HG02763 (cell line): Measurements from ENCODE around the gene MLLT3.
"Not testable (repeated sequence)": the region's sequence is repeated elsewhere in the genome, so short reads cannot be mapped to it uniquely, and the experiment has no call there.

Source experiments
- ATAC-seq: cut with Tn5 transposase; IDR thresholded peaks from one replicate; pipeline ENCODE4 v1.9.1; 2021; ENCODE audit warnings: mild to moderate bottlenecking, moderate library complexity; ENCODE audit not compliant: unreplicated experiment

Gene MLLT3

DNA sequence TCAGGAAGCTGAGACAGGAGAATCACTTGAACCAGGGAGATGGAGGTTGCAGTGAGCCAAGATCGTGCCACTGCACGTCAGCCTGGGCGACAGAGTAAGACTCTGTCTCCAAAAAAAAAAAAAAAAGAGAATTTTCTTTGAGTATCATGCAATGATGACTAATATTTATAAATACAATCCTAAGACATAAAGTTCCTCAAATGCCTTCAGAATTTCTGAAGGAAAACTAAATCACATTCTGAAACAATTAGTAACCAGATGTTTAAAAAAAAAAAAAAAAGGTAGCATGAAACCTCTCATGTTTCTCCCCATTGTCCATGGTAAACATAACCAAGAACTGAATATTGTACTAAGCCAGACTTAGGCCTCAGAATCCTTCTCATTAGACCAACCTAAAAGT is 23.1 kb downstream of the MLLT3 start:
- no peak for ATAC-seq

DNA sequence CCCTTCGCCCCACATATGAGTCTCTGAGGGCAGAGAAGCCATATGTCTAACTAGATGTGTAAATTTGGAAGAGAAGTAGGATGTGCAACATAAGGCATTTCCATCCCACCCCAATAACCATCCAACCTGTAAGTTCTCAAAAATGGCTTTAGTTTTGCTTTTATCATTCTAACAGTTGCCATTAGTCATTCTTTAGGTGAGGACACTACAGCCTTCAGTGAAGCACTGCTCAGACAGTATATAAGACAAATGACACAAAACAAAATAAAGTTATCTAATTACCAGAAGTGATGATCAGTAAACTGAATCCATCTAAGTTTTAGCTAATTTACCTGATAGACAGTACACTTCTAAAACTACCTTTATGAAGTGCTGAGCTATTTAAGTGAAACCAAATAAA is 23.9 kb downstream of the MLLT3 start:
- ATAC-seq = no peak

DNA sequence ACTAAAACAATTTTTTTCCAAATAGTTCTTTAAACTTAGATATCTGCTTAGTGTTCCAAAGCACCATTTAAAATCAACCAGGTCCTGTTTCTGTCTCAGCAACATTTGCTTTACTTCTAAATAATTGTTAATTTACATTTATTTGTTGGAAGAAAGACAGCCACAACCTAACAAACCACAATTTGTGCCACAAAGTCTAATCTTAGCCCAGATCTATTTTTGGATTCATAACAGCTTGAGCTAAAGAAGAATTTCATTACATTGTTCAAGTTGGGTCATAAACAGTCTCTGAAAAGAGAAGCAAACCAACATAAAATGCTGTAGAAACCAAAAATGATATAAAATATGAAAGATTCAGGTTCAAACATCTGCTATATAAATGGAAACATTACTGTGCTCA is 24.4 kb downstream of the MLLT3 start:
- ATAC-seq = no peak

DNA sequence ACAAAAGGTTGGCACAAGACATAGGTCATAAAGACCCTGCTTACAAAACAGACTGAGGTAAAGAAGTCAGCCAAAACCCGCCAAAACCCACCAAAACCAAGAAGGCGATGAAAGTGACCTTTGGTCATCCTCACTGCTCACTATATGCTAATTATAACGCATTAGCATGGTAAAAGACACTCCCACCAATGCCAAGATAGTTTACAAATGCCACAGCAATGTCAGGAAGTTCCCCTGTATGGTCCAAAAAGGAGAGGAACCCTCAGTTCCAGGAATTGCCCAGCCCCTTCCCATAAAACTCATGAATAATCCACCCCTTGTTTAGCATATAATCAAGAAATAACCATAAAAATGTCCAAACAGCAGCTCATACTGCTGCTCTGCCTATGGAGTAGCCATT is 27.7 kb downstream of the MLLT3 start:
- no peak for ATAC-seq

DNA sequence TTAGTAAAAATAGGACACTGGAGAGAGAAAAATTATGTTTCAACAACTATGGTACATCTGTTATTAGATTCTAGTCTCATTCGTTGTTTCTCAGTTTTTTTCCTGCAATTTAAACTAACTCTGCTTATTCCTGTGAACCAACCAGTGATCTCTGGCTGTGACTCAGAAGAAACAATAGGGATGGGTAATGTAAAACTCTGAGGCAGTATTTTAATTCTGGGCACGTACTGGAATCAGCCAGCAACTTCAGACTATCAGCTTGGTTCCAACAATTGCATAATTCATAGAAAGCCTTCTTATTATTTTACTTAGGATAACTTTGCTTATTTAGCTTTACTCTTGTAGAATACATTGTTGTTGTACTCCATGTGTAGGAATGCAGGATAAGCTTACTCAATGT is 28.8 kb downstream of the MLLT3 start:
- no peak for ATAC-seq

DNA sequence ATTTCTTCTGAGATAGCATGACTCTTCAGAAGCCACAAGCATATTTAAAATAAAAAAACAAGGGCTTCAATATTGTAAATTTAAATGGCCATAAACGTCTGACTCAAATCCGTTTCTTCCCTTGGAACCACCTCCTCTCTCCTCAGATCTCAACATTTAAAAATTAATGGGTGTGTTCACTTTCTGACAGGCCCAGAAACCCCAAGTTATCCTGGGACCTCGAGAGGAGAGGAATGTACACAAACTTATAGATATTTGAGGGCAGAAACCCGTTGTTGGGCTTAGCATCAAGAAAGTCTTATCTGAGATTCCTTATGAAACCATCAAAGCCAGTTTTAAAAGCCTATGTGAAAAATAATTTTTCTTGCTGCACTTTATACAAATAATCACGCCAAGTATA is 29.2 kb downstream of the MLLT3 start:
- no peak for ATAC-seq

DNA sequence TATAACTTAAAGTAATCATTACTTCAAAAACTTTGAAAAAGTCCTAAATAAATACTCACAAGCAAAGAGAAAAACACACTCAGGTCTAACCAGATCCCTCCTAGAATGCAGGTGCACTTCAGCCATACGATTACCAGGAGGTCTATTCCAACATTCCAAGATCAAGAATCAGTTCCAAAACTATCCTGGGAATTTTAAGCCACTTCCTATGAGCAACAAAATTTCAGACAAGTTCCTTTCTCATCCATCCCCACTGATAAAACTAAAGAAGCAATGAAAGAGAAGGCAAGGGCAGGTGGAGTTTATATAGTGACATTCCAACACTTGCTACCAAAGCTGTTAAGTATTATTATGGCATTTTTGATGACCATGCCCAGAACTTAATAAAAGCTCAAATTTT is 29.6 kb downstream of the MLLT3 start:
- ATAC-seq = no peak

DNA sequence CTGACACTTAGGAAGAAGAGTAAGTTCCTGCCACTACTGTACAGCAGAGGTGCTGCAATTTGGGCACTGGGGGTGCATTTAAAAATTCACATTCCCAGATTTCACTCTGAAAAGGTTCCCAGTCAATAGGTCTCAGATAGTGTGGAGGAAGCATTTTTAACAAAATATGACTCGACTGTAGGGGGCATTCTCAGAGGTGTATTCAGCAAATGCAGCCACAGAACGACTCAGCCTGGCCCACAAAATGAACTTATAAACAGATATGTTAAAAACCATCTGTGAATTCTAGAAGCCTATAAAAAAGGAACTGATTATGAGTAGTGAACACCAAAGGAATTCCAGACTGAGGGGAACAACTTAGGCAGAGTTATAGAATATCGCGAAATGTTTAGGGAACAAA is 31.1 kb downstream of the MLLT3 start:
- no peak for ATAC-seq

DNA sequence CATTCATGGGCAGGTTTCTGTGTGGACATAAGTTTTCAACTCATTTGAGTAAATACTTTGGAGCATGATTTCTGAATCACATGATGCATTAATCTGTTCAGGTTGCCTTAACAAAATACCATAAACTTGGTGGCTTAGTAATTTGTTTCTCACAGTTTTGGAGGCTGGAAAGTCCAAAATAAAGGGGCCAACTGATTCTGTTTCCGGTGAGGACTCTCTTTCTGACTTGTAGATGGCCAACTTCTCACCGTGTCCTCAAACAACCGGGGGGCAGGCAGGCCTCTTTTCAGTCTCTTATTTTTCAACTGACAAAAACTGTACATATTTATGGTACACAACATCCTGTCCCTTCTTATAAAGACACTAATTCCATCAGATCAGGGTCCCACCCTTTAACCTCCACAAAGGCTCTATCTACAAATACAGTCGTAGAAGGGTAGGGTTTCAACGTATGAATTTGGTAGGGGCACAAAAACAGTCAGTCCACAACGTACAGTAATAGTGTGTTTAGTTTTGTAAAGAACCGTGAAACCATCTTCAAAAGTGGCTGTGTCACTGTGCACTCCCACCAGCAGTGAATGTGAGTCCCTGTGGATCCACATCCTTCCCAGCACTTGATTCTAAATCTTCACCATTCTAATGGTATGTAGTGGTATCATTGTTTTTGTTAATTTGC is 37.2 kb downstream of the MLLT3 start:
- ATAC-seq = no peak

DNA sequence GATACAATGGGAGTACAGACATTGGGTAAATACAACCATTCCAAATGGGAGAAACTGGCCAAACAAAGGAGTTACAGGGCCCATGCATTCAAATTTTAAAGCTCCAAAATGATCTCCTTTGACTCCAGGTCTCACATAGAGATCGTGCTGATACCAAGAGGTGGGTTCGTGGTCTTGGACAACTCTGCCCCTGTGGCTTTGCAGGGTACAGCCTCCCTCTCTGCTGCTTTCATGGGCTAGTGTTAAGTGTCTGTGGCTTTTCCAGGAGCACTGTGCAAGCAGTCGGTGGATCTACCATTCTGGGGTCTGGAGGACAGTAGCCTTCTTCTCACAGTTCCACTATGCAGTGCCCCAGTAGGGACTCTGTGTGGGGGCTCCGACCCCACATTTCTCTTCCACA is 39.2 kb downstream of the MLLT3 start:
- ATAC-seq = not testable (repeated sequence)

DNA sequence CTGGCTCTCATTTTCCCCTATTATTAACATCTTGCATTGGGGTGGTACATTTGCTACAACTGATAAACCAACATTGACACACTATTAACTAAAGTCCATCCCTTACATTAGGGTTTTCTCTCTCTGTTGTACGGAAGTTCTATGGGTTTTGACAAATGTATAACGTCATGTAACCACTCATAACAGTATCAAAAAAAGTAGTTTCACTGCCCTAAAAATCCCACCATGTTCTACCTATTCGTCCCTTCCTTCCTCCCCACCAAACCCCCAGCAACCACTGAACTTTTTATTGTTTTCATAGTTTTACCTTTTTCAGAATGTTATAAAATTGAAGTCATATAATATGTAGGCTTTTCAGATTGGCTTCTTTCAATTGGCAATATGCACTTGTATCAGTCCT is 40.1 kb downstream of the MLLT3 start:
- no peak for ATAC-seq

DNA sequence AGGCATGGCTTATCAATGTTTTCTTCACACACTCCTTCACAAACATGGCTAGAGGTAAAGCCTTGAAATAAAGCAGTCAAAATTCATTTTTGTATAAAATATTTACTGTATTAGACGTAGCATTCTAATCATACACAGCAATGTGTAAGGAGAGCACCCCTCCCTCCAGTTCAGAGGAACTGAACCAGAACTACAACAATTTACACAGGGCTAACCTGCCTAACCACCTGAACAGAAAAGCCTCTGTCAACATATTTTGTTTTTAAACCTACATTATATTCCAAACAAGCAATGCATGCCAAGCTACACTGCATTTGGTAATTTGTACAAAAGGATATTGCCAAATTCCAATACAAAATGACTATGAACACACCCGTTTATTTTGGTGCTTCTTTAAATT is 41.6 kb downstream of the MLLT3 start:
- no peak for ATAC-seq

DNA sequence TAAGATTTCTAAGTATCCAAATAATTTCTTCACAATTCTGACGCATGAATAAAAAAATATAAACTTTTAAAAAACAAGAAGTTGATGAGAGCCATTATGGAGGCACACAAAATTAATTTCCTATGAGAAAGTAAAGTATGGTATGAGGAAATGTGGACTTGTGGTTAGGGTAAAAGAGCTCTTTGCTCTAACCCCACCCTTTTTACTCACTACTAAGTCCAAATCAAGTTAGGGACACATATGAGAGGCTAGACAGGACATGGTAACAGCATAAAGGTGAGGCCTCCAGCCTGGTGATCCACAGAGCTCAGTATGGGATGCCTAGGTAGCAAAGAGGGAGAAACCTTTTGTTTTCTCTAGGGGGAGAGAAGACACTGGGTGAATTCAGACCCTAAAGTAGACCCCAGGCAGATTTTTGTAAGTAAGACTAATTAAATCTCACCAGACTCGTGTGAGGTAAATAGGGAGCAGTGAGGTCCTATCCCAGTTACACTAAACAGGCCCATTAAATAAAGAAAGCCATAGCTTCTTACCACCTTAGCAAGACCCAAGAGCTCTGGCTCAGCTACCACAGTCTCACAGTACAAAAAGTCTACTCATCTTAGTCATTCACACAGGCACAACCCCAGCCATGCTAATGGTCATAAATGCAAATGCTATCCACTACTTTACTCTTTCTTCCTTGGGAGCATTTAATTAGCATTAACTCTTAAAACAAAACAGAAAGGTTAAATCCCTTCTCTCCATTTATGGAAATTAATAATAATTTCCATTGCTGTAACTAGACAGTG is 42.6 kb downstream of the MLLT3 start:
- no peak for ATAC-seq

DNA sequence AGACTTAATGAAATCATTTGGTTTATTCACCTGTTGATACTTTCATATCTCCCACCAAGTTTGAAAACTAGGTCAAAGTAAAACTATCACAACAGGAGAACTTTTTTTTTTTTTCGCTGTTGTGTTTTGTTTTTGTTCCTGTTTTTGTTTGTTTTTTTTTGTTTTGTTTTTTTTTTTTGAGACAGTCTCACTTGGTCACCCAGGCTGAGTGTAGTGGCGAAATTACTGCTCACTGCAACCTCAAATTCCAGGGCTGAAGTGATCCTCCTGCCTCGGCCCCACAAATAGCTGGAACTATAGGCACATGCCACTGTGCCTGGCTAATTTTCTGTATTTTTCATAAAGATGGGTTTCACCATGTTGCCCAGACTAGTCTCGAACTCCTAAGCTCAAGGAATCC is 49.3 kb downstream of the MLLT3 start:
- no peak for ATAC-seq

DNA sequence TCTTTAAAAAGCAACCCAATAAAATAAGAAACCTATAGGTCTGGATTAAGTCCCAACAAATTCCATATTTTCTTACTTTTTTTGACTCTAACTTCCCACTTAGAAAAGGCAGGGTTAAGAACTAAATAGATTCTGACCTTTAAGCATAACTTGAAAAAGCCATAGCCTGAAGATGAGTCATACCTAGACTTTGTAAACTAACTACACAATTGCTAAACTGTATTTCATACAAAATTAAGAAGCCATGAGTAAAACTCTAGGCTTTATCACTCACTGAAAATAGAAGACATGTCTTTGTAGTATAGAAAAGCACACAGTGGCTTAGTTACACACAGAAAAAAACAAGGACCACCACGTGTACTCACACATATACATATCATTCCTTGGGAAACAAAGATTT is 51.5 kb downstream of the MLLT3 start:
- ATAC-seq = no peak

DNA sequence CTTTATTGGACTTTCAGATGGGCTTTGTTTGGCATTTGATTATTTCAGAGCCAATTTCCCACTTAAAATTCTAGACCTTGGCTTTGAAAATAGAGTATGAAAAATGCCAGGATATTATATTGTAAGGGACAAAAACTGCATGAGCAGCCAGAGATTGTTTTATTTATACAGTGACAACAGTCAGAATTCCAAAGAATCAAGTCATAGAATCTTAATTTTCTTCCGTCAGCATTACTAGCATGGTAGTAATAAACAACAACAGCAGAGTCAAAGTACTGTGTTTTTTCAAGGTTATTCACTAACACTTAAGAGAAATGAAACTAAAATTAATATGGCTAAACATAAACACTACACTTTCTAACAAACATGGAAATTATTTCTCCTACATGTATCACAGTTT is 52.2 kb downstream of the MLLT3 start:
- no peak for ATAC-seq

DNA sequence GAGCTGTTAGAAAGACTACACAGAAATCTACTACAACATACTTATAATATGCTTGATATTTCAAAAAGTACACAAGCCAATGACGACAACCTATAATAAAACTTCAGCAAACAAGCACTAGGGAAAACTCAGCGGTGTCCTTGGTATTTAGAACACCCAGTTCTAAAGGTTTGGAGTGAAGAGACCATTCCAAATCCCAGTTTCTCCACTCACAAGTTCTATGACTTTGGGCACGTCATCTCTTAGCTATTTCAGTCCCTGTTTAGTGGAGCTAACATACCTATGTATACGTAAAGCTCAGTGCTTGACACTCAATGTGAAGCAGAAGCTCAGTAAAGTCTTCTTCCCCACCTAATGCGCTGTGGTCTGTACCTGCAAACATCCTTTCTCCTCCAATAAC is 52.8 kb downstream of the MLLT3 start:
- no peak for ATAC-seq

DNA sequence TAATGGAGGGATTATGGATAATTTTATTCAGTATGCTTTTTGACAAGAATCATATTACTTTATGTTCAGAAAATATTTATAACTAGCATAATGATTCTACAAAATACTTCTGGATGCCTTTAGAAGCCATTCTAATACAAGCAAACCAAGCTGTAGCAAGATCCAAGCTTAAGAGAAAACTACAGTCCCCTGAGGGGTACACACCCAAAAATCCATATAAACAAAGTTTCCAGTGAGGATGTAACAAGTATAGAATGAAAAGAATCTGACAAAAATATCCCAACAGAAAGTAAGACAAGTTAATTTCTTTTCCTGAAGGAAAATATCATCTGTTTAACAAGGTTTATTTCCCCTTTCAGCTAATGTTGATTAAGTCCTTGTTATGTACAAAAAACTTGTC is 53.9 kb downstream of the MLLT3 start:
- no peak for ATAC-seq

DNA sequence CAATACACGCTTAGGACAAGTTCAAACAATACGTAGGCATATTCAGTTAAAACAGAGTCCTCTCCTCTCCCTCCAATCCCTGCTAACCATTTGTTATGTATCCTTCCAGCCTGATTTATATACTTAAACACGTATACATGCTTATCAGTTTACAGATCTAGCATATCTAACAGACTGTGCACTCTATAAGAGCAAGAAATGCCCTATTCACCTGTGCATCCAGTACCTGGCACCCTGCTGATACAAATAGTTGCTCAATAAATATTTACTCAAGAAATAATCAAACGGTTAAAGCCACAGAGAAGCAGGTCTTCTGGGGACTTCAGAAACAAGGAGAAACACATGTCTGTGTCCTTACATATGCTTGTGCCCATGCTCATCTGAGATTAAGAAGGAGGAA is 55.9 kb downstream of the MLLT3 start:
- ATAC-seq = no peak

DNA sequence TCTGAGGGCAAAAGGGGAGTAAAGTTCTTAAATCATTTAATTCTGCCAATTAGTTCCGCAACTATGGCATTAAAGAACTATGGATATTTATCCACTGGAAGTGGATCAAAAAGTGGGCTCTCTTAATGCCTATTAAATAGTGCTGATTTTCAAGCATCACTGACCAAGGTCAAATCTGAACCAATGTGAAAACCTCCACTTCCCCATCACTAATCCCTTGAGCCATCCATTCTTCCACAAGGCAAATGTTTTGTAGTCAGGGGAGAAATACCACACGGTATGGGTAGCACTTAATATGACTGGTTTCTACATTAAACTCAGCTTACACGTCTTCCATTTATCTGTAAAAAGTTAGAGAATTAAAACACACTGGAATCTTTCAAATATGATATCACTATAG is 57.6 kb downstream of the MLLT3 start:
- ATAC-seq = no peak

DNA sequence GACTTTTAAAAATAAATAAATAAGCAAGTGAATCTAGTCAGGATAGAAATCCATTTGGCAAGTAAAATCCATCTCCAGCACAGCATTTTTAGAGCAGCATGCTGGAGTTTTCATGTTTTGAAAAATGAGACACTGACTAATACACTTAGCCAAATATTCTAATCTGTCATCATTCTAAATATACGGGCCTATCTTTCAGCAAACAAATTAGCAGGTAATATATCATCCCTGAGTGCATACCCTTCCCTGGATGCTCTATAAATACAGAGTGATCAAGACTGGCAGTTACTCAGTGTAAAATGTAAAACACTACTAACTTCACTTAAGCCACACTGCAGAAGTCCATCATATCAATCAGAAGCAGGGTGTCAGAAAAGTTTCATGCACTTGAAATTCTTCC is 58.4 kb downstream of the MLLT3 start:
- ATAC-seq = no peak

DNA sequence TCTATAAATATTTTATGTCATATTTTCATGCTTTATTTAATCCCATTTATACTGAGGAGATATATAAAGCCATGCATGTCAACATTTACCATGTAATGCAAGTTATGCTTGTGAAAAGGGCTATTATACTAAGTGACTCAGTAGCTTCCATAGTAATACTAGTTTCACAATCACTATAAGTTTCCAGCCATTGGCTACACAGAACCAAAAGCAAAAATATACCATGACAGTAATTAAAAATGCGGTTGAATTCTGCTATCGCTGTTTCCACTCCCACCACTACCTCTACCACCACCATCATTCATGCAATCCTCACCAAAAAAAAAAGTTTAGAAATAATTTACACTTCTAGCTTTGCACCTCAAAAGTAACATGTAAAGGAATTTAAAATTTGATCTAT is 60.2 kb downstream of the MLLT3 start:
- ATAC-seq = no peak

DNA sequence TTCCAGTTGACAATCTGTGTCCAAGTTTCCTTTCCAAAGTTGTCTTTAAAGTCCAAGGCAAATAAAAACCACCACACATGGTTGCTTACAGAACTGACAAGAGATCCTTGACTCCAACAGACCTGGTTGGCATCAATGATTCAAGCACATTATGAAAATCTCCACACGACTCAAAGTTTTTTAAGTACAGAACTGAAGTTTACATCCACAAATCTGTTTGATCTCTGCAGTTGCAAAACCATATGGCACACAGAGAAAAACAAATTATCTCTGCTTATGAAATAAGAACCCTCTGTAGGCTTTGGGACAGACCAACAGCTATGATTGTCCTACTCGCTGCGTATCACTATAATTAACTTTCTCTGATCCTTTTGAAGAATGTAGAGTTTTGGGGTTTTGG is 60.8 kb downstream of the MLLT3 start:
- no peak for ATAC-seq
